CD14-positive monocyte (primary cell): Measurements from ENCODE around the gene PRSS33. TPM values are rescaled to one million over a fixed set of nuclear protein-coding genes. Genes with fewer than 3 reads are reported as not detected.

Source experiments
- DNase-seq, 3 donors: peaks; one replicate each; pipeline ENCODE4 v3.0.0-alpha.2; 2011 to 2022
- H2AFZ ChIP-seq: 2 replicates; pipeline ENCODE4 v1.6.0; 2012; ENCODE audit warnings: mild to moderate bottlenecking, low read depth, low read length, inconsistent platforms; ENCODE audit not compliant: insufficient read depth, poor library complexity, severe bottlenecking
- H3K27ac ChIP-seq, 2 donors: 1 replicate in 1 of 2; 2 replicates in 1 of 2; pipeline ENCODE4 v1.5.1; 2012 to 2013; ENCODE audit warnings: low read length in 2 of 2, control low read depth in 1 of 2, inconsistent platforms in 1 of 2, low read depth in 1 of 2, mild to moderate bottlenecking in 1 of 2
- H3K27me3 ChIP-seq, 2 donors: one replicate each; pipeline versions ENCODE4 v1.6.0 to v1.6.1; 2011 to 2013; ENCODE audit warnings: low read length in 2 of 2; ENCODE audit not compliant: control insufficient read depth in 2 of 2, insufficient read depth in 2 of 2
- H3K36me3 ChIP-seq, 2 donors: replicated peaks in 1 of 2; 1 replicate in 1 of 2; 2 replicates in 1 of 2; pipeline versions ENCODE4 v1.5.1 to v1.6.1; 2012 to 2013; ENCODE audit warnings: low read length in 2 of 2, control low read depth in 1 of 2, inconsistent platforms in 1 of 2, mild to moderate bottlenecking in 1 of 2; ENCODE audit not compliant: insufficient read depth in 2 of 2, control insufficient read depth in 1 of 2
- H3K4me1 ChIP-seq, 2 donors: 1 replicate in 1 of 2; 2 replicates in 1 of 2; pipeline versions ENCODE4 v1.5.1 to v1.6.1; 2012 to 2013; ENCODE audit warnings: low read length in 2 of 2, control low read depth in 1 of 2, inconsistent platforms in 1 of 2, mild to moderate bottlenecking in 1 of 2, moderate library complexity in 1 of 2; ENCODE audit not compliant: insufficient read depth in 2 of 2, control insufficient read depth in 1 of 2
- H3K4me2 ChIP-seq: replicated peaks from 2 replicates; pipeline ENCODE3; 2012; ENCODE audit warnings: low read length, moderate library complexity, mild to moderate bottlenecking; ENCODE audit not compliant: poor library complexity, severe bottlenecking; ENCODE audit errors: extremely low read depth
- H3K4me3 ChIP-seq, 3 experiments: fragments of 200-600 bp in 1 of 3; sonication (generic) in 1 of 3; replicated peaks in 1 of 3; 1 replicate in 2 of 3; 2 replicates in 1 of 3; pipeline ENCODE4 v1.5.1; 2011 to 2013; ENCODE audit warnings: low read length in 3 of 3, mild to moderate bottlenecking in 3 of 3, control low read depth in 2 of 3, low read depth in 2 of 3, inconsistent platforms in 1 of 3, moderate library complexity in 1 of 3
- H3K79me2 ChIP-seq: 2 replicates; pipeline ENCODE4 v1.6.0; 2012; ENCODE audit warnings: mild to moderate bottlenecking, control low read depth, inconsistent platforms, low read length, moderate library complexity; ENCODE audit not compliant: insufficient read depth
- H3K9ac ChIP-seq: 2 replicates; pipeline ENCODE4 v1.6.0; 2017; ENCODE audit warnings: low read length, mild to moderate bottlenecking; ENCODE audit not compliant: insufficient read depth, poor library complexity, severe bottlenecking
- H3K9me3 ChIP-seq, 2 donors: replicated peaks in 1 of 2; 1 replicate in 1 of 2; 2 replicates in 1 of 2; pipeline versions ENCODE4 v1.5.1 to v1.6.1; 2012 to 2013; ENCODE audit warnings: low read length in 2 of 2, control low read depth in 1 of 2; ENCODE audit not compliant: control insufficient read depth in 1 of 2, insufficient read depth in 1 of 2
- H4K20me1 ChIP-seq: 2 replicates; pipeline ENCODE4 v1.6.0; 2012; ENCODE audit warnings: mild to moderate bottlenecking, low read length, control low read depth, moderate library complexity; ENCODE audit not compliant: insufficient read depth
- H3K27ac Mint-ChIP-seq, 7 donors: one replicate each; pipeline ENCODE4 v1.8.0; 2020; ENCODE audit warnings: mild to moderate bottlenecking in 7 of 7, mixed read lengths in 7 of 7, moderate library complexity in 6 of 7, inconsistent platforms in 2 of 7
- H3K27me3 Mint-ChIP-seq, 3 donors: one replicate each; pipeline ENCODE4 v1.8.0; 2021 to 2022; ENCODE audit warnings: low read depth in 3 of 3, mild to moderate bottlenecking in 3 of 3, mixed read lengths in 3 of 3, moderate library complexity in 3 of 3, inconsistent platforms in 1 of 3
- H3K36me3 Mint-ChIP-seq, 2 donors: one replicate each; pipeline ENCODE4 v1.8.0; 2020; ENCODE audit warnings: mixed read lengths in 2 of 2, inconsistent platforms in 1 of 2, mild to moderate bottlenecking in 1 of 2
- H3K4me1 Mint-ChIP-seq: one replicate; pipeline ENCODE4 v1.8.0; 2020; ENCODE audit warnings: mild to moderate bottlenecking, mixed read lengths
- H3K4me3 Mint-ChIP-seq, 2 donors: one replicate each; pipeline ENCODE4 v1.8.0; 2020; ENCODE audit warnings: mild to moderate bottlenecking in 2 of 2, mixed read lengths in 2 of 2, moderate library complexity in 1 of 2
- H3K9me3 Mint-ChIP-seq, 7 donors: one replicate each; pipeline ENCODE4 v1.8.0; 2020 to 2022; ENCODE audit warnings: mixed read lengths in 7 of 7, mild to moderate bottlenecking in 6 of 7, moderate library complexity in 6 of 7, inconsistent platforms in 2 of 7
- CTCF ChIP-seq: fragments of 200-600 bp; IDR thresholded peaks from one replicate; pipeline ENCODE4 v1.8.0; 2022; ENCODE audit warnings: antibody characterized with exemption, mild to moderate bottlenecking
- WGBS: methylation state at CpG from one replicate; pipeline ENCODE4 v1.1.5; 2013; ENCODE audit warnings: missing lambda C conversion rate; ENCODE audit not compliant: insufficient coverage; 5-methylcytosine and 5-hydroxymethylcytosine counted together
- intact Hi-C, 2 donors: fragments of 100-400 bp; cut with micrococcal nuclease; formaldehyde crosslinking; loops; one replicate each; pipeline versions ENCODE4 v1.15.0 to v1.15.1; 2023
- polyA plus RNA-seq, 3 donors: library from polyadenylated mRNA; depleted of rRNA in 1 of 3; unstranded in 2 of 3; stranded (reverse) in 1 of 3; fragments of 300-500 nt in 2 of 3; fragments of >200 nt in 1 of 3; fragmentation: Illumina TruSeq in 2 of 3; gene quantifications; 1 replicate in 2 of 3; 2 replicates in 1 of 3; pipeline ENCODE4 v1.2.3, GENCODE V29; 2012 to 2021

Gene PRSS33
- polyA plus RNA-seq, 3 donors = 0.05 TPM; not detected in 2

- H3K27me3 ChIP-seq = no peaks in the 10 kb centered on the region
- H3K4me1 ChIP-seq = peaks cover 14 to 18% of the 10 kb centered on the region in 2 donors
- Mint-ChIP-seq H3K9me3 (peaks cover 1 to 11% (median 6%) of the 10 kb centered on the region in 7 donors), H3K4me1 (peaks cover 12% of the 10 kb centered on the region), H3K4me3 (no peak overlapping the region), H3K36me3 (no peaks in the 10 kb centered on the region), H3K27me3 (peaks cover 7 to 11% (median 10%) of the 10 kb centered on the region in 3 donors), H3K27ac (no peak overlapping the region)
- WGBS = 50% methylated on average over 2 of the region's 7 CpGs
- no peaks in the 10 kb centered on the region for H3K79me2 ChIP-seq
- H3K4me2 ChIP-seq = no peak overlapping the region
- intact Hi-C loops = no loop called here
- peaks cover 0 to 4% of the 10 kb centered on the region in 2 donors for H3K9me3 ChIP-seq
- no peak for DNase-seq
- no peak overlapping the region for H3K9ac ChIP-seq
- no peak overlapping the region for H2AFZ ChIP-seq
- H3K4me3 ChIP-seq = no peak overlapping the region
- no peak overlapping the region for H3K27ac ChIP-seq
- no peak for TF ChIP-seq CTCF
- H3K36me3 ChIP-seq = no peaks in the 10 kb centered on the region
- H4K20me1 ChIP-seq = no peaks in the 10 kb centered on the region
These were observed 46.4 kb upstream of the PRSS33 start for GRCh38 chr16:2833776-2834175.

DNA sequence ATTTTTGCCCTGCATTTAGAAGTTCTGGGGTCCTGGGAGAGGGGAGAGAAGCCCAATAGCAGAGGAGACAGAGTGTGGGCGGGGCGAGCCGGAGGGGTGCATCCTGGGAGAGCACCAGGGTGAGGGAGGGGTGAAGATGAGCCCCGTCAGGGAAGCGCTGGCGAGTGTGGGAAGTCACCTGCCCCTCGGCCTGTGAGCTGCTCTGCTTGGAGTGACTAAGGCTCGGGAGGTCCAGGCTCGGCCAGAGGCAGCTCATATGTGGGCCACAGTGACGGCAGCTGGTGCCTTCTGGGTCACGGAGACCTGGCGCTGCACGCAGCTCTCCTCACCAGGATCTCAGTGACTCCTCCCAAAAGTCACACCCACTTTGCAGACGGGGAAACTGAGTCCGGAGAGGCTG, 43.8 kb upstream of the PRSS33 start:
- peaks cover 12% of the 10 kb centered on the region for H3K4me1 Mint-ChIP-seq
- peaks cover 0 to 9% (median 9%) of the 10 kb centered on the region in 3 donors for H3K27me3 Mint-ChIP-seq
- no peak for TF ChIP-seq CTCF
- H4K20me1 ChIP-seq = no peaks in the 10 kb centered on the region
- H3K4me1 ChIP-seq = peaks cover 14 to 18% of the 10 kb centered on the region in 2 donors
- H3K27ac ChIP-seq = no peak overlapping the region
- no peak overlapping the region for H3K4me2 ChIP-seq
- no peaks in the 10 kb centered on the region for H3K36me3 Mint-ChIP-seq
- H3K9ac ChIP-seq = no peak overlapping the region
- no peak overlapping the region for H3K4me3 Mint-ChIP-seq
- H3K27me3 ChIP-seq = no peaks in the 10 kb centered on the region
- peaks cover 1 to 11% (median 6%) of the 10 kb centered on the region in 7 donors for H3K9me3 Mint-ChIP-seq
- WGBS = 95% methylated on average over 9 of the region's 15 CpGs
- H3K9me3 ChIP-seq = peaks cover 0 to 4% of the 10 kb centered on the region in 2 donors
- DNase-seq = no peak
- no peak overlapping the region for H3K4me3 ChIP-seq
- no peak overlapping the region for H2AFZ ChIP-seq
- no peaks in the 10 kb centered on the region for H3K36me3 ChIP-seq
- H3K79me2 ChIP-seq = no peaks in the 10 kb centered on the region
- no peak overlapping the region for H3K27ac Mint-ChIP-seq
- intact Hi-C loops = no loop called here
